Measurements from ENCODE around the gene CST11. TPM values are rescaled to one million over a fixed set of nuclear protein-coding genes. Genes with fewer than 3 reads are reported as not detected.
"Not testable (repeated sequence)": the region's sequence is repeated elsewhere in the genome, so short reads cannot be mapped to it uniquely, and the experiment has no call there.

The CST11 gene
- total and polyA plus RNA-seq, 8 donors = not detected

GRCh38 chr20:23479043-23479442 lies 26.4 kb upstream of the CST11 start:
- no peaks in the 10 kb centered on the region for H3K4me1 ChIP-seq
- no peak for DNase-seq
- H3K36me3 ChIP-seq = no peaks in the 10 kb centered on the region
- no peak for TF ChIP-seq CTCF (IDR thresholded peaks at IDR 0.05)
- no peak for ATAC-seq
- intact Hi-C loops (cut with DNase I) = no loop called here
- WGBS, 2 donors = 62 to 63% methylated on average over 4 of the region's 4 CpGs
- H3K27ac ChIP-seq = no peak overlapping the region
- H3K4me3 ChIP-seq = no peak overlapping the region
- no peak for FAIRE-seq
- H3K9me3 ChIP-seq = no peaks in the 10 kb centered on the region
- no peaks in the 10 kb centered on the region for H3K27me3 ChIP-seq

GRCh38 chr20:23477223-23477622 lies 24.5 kb upstream of the CST11 start:
- Histone ChIP-seq H3K9me3 (no peaks in the 10 kb centered on the region), H3K27ac (no peak overlapping the region), H3K4me3 (no peak overlapping the region), H3K27me3 (no peaks in the 10 kb centered on the region), H3K36me3 (no peaks in the 10 kb centered on the region), H3K4me1 (no peaks in the 10 kb centered on the region)
- DNase-seq (no peak), ATAC-seq (no peak), FAIRE-seq (no peak)
- no peak for TF ChIP-seq CTCF (IDR thresholded peaks at IDR 0.05)
- intact Hi-C loops (cut with DNase I) = no loop called here
- 65 to 70% methylated on average over 3 of the region's 3 CpGs for WGBS, 2 donors

GRCh38 chr20:23476015-23476754 lies 23.5 kb upstream of the CST11 start:
- no peaks in the 10 kb centered on the region for H3K4me1 ChIP-seq
- no peak overlapping the region for H3K27ac ChIP-seq
- H3K4me3 ChIP-seq = no peak overlapping the region
- 66 to 77% methylated on average over 6 of the region's 6 CpGs for WGBS, 2 donors
- no peak for TF ChIP-seq CTCF (IDR thresholded peaks at IDR 0.05)
- ATAC-seq (no peak), DNase-seq (no peak), FAIRE-seq (no peak)
- H3K9me3 ChIP-seq = no peaks in the 10 kb centered on the region
- intact Hi-C loops (cut with DNase I) = no loop called here
- H3K27me3 ChIP-seq = no peaks in the 10 kb centered on the region
- no peaks in the 10 kb centered on the region for H3K36me3 ChIP-seq

GRCh38 chr20:23475395-23475794 lies 22.7 kb upstream of the CST11 start:
- intact Hi-C loops (cut with DNase I) = no loop called here
- no peaks in the 10 kb centered on the region for H3K9me3 ChIP-seq
- no peak for DNase-seq
- no peak for FAIRE-seq
- no peaks in the 10 kb centered on the region for H3K27me3 ChIP-seq
- H3K36me3 ChIP-seq = no peaks in the 10 kb centered on the region
- 69 to 76% methylated on average over 5 of the region's 5 CpGs for WGBS, 2 donors
- ATAC-seq = no peak
- no peak for TF ChIP-seq CTCF (IDR thresholded peaks at IDR 0.05)
- no peak overlapping the region for H3K27ac ChIP-seq
- no peaks in the 10 kb centered on the region for H3K4me1 ChIP-seq
- H3K4me3 ChIP-seq = no peak overlapping the region

GRCh38 chr20:23473293-23473692 lies 20.6 kb upstream of the CST11 start:
- H3K27ac ChIP-seq; H3K4me1 ChIP-seq; H3K9me3 ChIP-seq; H3K4me3 ChIP-seq; FAIRE-seq; intact Hi-C loops (cut with DNase I); H3K27me3 ChIP-seq; ATAC-seq; H3K36me3 ChIP-seq; DNase-seq: not testable (repeated sequence)
- 23 to 26% methylated on average over 2 of the region's 2 CpGs for WGBS, 2 donors

- not testable (repeated sequence) for ATAC-seq
Observed at GRCh38 chr20:23472306-23472705, 19.6 kb upstream of the CST11 start.

GRCh38 chr20:23466961-23467360 lies 14.3 kb upstream of the CST11 start:
- ATAC-seq; H3K4me1 ChIP-seq; H3K27ac ChIP-seq; DNase-seq; H3K4me3 ChIP-seq; intact Hi-C loops (cut with DNase I); H3K9me3 ChIP-seq; H3K36me3 ChIP-seq; H3K27me3 ChIP-seq; FAIRE-seq: not testable (repeated sequence)
- WGBS, 2 donors = 52 to 77% methylated on average over 3 of the region's 3 CpGs

More at GRCh38 chr20:23472306-23472705, 19.6 kb upstream of the CST11 start:
- H3K9me3 ChIP-seq; H3K36me3 ChIP-seq; DNase-seq; FAIRE-seq; H3K4me1 ChIP-seq; intact Hi-C loops (cut with DNase I); H3K27me3 ChIP-seq; H3K4me3 ChIP-seq; H3K27ac ChIP-seq: not testable (repeated sequence)
- WGBS, 2 donors = 69 to 73% methylated on average over 5 of the region's 5 CpGs

All from pancreas (tissue), 10 donors.